Occipital lobe (tissue), 2 donors: ENCODE results near the gene KLHL29. TPM values are rescaled to one million over a fixed set of nuclear protein-coding genes. Genes with fewer than 3 reads are reported as not detected.

Experiments
- DNase-seq: peaks from one replicate; lab custom pipeline; 2025; lab: John Stamatoyannopoulos, UW
- total RNA-seq: library from RNA; depleted of rRNA; stranded (reverse); fragments of >200 nt; gene quantifications from one replicate; pipeline ENCODE4 v1.2.3, GENCODE V29; 2014

The KLHL29 gene
- total RNA-seq, 1 donor from 2014 or later, result 8.4 TPM

DNA sequence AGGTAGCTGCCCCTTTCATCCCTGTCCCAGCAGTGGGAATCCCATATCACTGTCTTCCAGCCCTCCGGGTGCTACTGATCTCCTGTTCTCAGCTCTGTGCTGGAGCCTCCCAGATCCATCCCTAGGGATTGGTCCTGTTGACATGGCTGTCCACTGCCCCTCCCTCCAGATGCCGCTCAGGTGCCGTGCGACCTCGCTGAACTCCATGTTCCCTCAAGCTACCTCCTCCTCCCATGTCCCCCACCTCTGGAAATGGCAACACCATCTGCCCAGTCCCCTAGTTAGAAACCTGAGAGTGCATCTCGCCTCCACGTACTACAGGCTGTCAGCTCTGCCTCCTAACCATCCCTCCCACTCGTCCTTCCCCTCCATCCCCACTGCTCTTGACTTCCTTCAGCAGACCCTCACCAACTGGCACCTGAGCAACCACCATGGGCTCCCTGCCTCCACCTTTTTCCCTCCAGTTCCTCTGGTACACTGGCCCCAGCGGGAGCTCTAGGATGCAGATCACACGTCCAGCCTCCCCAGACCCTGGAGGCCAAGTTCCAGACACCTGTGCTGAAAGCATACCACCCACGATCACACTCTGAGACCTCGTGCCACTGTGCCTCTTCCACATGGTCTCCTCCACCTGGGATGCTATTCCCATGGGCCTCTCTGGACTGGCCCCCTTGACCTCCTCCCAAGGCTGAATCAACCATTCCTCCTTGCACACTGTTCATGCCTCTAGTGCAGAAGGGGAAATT lies 106.8 kb downstream of the KLHL29 start:
- DNase-seq, result no peak

DNA sequence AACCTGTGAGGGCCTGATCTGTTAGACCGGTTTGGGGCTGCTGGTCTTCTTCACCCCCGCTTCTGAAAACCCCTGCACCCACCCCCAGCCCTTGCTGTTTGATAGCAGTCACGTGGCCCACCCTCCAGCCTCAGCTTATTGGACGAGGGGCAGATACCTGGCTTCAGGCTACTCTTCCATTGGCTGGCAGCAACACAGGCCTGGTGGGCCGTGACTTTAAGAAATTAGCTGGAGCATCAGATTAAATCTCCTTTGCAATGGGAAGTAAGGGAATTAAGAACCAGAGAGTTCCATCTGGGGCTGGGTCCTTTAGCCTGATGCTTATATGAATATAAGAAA lies 107.3 kb downstream of the KLHL29 start:
- no peak for DNase-seq

DNA sequence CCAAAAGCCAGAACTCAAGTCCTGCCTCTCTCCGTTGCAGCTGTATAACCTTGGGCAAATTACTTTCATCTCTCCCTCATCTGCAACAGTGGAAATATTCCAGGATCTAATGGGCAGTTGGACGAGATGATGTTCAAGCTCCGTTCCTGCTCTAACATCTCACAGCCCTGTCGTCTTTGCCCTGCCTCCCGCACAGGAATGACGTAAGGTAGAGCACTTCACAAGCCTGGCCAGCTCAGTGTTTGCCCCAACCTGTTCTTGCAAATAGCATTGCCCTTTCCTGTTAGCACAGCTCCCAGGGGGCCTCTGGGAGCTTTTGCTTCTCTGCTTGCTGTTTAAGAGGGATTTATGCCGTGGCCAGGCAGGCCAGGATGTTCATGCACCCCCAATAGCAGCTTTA lies 107.9 kb downstream of the KLHL29 start:
- no peak for DNase-seq

DNA sequence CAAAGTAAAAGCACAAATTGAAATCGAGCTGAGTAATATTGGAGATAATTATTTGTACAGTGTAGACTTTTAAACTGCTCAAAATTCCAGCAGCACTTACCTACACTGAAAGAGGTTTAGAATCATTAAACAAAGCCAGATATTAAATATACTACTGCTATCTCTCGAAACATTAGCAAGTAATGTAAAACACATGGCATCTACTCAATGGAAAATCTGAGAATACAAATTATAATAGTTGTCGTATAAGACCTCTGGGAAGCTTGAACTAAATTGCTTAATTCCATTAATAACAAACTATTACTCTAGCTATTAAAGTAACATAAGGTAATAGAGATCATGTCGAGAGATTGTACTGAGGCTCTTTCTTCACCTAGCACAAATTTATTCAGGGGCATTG lies 108.9 kb downstream of the KLHL29 start:
- DNase-seq, result no peak

DNA sequence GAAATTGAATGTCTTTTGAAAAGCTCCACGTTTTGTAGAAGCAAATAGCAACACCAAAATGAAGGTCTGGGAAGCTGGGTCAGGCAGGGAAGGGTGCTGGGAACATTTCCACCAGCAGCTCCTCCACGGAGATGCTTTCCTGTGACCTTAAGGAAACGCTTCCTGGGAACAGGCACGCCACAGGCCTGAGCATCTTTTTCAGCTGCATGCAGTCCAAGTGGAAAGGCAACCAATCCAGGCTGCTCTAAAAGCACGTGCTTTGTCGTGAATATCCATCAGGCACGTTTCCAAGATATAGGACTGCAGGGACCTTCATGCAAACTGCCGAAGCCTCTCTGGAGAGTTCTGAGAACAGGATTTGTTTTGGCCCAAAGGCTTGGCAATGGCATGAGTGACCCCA lies 109.3 kb downstream of the KLHL29 start:
- no peak for DNase-seq

DNA sequence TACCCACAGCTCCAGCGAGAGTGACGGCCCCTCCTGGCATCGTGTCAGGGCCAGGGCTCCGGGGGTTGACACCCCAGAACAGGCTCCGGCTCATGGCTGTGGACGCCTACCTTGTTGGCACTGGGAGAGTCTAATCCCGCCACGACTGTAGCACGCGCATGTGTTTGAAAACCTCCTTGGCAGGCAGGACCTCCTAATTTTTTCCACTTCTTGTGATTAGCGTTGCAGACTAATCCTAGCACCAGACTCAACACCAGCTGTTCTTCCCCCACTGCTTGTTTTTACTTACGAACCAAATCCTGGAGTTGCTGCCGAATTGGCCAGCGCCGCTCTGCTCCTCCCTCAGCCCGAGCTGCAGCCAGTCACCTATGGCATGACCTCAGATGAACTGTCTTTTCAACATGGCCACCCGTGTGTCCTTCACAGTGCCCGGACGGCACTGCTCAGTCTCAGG lies 110.7 kb downstream of the KLHL29 start:
- peak; percentile 39 for DNase-seq

DNA sequence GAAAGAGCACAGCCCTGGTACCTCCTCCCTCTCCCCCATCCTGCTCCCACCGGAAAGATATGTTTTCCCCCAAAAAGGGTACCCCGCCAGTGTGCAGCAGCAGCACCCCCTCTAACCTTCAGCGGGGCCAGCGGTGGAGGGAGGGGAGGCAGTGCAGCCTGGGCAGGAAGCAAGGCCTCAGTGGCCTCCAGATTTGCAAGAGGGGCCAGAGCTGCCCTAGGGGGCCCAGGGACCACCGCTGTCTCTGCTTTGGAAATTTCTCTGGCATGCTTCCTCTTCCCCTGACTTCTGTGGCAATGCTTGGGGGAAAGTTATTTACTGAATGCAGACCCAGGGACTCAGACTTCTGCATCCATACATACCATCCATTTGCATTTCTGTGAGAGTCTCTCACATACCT lies 111.5 kb downstream of the KLHL29 start:
- DNase-seq, result no peak

DNA sequence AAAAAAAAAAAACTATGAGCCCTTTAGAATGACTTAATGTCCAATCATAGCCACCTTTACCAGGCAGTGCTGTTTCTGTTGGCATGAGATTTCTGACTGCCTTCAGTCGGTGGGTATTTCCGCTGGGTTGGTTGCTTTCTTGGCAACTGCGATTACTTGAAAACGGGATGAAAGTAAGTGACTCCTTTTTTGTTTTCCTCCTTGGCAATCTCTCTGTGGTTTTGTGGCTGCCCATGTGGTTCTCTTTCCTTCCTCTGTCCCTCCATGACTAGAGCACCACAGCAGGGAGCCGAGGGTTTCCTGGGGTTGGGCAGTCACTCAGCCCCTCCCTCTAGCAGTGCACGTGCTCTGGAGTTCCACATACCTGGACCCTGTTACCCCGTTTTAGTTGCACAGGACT lies 112.1 kb downstream of the KLHL29 start:
- no peak for DNase-seq

DNA sequence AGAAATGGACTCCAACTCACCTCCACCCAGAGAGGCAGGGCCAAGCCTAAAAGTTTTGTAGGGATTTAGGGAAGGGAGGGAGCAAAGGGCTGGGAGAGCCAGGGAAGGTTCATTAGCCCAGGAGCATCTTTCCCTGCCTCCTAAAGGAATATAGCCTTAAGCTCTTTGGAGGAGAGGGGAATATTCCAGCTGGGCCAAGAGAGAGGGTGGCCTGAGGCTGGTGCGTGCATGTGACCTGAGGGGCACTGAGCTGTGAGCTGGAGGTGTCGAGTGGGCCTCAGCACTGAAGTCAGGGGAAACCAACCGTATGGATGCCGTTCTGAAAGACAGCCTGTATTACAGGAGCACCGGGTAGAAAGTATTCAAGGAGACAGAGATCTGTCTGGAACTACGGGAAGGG lies 112.6 kb downstream of the KLHL29 start:
- no peak for DNase-seq

DNA sequence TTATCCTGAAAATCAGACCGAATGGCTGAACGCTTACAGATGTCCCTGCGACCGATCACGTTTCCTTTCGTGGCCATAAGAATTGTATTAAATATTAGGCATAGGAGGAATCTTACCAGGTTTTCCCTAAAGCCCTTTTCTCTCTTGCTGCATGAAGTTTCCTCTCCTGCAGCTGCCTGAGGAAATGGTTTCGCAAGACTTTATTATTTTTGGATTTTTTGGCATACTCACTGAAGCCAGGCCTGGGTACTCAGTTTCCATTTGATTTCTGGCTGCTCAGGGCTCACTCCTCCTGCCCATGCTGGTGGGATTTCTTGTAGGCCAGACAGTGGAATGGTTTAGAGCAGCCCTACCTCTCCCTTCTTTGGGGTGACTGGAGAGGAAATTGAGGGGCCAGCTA lies 114.0 kb downstream of the KLHL29 start:
- no peak for DNase-seq

DNA sequence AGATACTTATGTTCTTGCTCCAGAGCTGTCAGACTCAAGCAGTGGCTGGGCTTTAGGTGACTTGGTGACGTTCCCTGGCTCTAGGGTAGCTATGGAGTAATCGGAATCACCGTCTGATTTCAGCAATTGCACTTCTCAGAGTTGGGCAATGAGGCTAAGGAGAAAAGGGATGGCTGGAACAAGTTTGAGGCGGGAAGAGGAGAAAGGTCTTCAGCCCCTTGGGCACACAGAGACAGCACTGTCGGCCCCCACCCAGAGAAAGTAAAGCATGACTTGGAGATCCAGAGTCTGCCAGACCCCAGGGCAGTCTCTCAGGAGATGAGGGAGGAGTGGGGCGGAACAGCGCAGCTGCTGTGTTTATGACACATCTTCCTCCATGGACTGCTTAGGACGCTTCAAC lies 114.5 kb downstream of the KLHL29 start:
- DNase-seq, result no peak

DNA sequence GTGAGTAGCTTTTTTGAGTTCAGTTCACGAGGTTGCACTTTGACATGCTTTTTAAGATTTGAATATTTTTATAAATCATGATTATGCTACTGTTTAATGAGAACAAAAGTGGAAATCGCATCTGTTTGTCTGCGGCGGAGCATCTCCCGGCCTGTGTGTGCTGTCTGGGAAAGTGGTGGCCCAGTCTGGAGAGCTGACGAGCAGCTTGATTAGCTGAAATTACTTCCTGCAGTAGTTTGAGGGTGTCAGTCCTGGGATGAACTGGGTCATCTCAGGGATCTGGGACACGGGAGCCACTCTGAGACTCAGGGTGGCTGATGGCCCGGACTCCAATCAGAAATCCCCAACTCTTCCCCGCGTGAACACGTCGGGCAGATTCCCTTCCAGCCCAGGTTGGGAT lies 115.9 kb downstream of the KLHL29 start:
- no peak for DNase-seq

DNA sequence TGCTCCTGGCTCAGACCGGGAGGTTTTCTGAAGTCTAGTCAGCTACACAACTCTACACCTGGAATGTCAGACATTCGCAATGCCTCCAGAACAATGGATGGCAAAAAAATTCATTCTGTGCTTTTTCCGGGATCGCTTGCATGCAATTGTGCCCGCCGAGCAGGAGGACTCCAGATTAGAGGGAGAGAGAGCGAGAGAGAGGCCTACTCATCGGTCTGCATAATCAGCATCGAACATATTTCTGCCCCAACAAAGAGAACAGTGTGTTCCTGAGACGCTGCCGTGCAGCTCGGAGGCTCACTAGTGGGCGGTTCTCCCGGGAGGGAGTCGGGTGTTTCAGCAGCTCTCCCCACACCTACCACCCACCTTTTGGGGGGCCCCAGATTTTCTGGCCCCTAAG lies 117.1 kb downstream of the KLHL29 start:
- peak; percentile 64 for DNase-seq

DNA sequence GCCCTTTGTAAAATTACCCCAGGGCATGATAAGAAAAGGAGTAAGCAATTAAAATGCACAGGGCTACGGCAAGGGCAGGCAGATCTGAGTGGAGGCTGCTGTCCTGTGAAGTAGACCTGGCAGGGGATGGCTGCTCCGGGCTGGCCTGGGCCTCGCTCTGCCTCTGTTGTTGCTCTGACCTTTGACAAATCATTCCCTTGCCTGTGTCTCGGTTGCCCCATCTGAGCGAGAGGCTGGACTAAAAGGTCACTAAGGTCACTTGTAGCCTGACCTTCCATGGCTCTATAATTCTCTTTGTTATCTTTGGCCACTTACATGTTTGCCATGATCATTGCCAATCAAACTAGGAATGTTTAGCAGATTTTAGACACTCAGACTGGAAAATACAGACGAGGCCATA lies 118.1 kb downstream of the KLHL29 start:
- DNase-seq, result no peak

DNA sequence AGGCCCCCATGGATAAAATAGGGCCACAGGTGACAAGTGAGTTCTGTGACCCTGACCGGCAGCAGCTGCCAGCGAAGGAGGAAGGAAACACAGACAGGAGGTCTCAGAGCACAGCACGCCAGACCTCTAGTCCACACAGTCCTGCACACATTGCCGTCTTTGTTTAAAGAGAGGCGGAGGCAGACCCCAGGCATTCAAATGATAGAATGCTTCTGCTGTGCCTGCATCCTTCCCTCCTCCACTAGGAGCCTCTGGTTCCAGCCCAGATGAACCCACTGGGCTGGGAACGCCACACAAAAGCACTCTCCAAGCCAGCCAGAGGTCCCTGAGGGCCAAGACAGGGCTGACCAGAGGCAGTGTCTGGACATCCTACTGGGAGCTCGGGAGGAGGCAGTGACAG lies 118.7 kb downstream of the KLHL29 start:
- DNase-seq, result no peak

DNA sequence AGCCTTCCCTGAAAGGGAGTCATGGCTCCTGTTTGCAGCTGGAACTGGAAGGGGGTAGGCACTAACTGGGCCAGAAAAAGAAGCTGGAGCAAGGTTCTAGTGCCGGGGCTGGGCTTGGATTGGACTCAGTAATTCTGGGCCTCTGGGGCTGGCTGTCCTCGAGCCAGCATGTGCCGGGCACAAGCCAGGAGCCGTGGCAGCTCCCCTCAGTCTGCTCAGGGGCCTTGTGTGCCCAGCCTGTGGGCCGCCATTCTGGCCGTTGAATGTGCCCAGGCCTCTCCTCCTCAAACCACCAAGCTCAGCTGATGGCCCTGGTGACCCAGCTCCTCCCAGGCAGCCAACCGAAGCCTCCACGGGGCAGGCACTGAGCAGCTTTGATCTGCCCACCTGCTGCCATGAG lies 119.6 kb downstream of the KLHL29 start:
- no peak for DNase-seq

DNA sequence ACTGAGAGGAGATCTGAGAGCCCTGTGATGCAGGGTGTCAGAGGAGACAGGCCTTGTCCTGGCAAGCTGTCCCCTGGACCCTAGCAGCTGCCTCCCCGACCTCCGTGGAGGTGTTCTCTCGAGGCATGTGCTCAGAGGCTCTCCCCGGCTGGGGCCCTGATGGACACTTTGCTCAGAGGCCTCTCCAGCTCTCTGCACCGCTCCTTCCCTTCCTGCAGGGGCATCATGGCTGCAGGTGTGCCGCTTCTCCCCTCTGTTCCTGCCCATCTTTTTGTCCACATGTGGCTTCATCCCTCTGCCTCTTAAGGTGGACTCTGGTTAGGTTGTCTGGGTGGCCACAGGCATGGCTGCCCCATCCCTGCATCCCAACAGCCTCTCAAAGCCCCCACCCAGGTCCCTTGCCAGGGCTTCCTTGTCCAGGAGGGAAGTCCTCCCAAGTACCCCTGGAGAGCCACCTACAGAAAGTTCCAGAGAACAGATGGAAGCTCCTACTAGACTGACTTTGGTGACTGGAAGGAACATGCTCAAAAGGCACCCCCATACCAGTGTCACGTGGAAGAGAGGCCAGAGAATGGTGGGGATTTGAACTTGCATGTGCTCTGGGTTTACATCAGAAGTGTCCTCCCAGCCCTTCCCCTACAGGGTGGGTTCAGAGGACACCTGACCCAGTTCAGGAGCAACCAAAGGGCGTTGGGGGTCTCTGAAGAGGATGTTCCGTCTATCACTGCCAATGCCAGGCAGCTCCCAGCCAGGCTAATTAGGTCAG lies 120.4 kb downstream of the KLHL29 start:
- no peak for DNase-seq

DNA sequence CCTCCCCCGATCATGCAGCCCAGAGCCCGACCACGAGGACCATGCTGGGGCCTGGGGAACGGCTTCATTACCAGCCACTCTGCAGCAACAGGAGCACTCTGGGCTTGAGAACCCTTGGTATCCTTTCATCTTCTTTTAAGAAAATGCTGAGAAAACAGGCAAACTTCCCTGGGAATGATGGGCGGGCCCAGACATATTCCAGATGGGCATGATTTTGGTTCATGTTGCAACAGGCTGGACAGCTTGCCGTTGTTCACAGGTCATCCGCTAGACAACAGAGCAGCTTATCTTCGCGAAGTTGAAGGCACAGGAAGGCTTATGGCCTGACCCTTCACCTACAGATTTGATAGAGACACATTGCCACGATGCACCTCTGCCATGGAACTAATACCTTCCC lies 121.0 kb downstream of the KLHL29 start:
- no peak for DNase-seq

DNA sequence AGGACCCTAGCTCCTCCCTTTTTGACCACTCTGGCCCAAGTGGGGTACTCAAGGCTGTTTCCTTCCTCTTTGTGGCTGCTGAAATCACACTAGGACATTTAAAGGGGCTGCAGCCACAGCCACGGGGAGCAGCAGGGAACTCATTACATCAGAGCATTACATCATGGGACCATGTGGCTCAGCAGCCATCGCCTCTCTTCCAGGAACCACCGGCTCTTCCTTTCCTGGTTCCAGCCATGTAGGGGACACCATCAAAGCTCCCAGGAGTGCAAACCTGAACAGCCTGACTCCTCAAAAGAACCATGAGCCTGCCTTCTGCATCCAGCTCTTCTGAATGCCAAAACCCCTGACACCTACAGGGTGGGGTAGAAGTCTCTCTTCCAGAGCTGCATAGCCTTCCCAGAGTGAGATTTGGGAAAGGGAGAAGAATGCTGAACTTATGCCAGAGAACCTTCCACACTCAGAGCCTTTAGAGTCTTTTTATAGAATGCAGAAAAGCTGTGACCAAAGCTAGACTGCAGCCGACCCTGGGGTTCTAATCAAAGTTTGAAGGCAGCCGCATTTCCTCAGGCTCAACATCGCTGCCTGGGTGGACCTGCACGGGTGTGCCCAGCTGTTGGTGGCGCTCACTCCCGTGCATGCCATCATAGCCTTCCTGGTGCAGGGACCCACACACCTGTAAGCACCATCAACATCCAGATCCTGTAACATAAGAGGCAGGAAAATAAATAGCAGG lies 121.7 kb downstream of the KLHL29 start:
- DNase-seq, result no peak

DNA sequence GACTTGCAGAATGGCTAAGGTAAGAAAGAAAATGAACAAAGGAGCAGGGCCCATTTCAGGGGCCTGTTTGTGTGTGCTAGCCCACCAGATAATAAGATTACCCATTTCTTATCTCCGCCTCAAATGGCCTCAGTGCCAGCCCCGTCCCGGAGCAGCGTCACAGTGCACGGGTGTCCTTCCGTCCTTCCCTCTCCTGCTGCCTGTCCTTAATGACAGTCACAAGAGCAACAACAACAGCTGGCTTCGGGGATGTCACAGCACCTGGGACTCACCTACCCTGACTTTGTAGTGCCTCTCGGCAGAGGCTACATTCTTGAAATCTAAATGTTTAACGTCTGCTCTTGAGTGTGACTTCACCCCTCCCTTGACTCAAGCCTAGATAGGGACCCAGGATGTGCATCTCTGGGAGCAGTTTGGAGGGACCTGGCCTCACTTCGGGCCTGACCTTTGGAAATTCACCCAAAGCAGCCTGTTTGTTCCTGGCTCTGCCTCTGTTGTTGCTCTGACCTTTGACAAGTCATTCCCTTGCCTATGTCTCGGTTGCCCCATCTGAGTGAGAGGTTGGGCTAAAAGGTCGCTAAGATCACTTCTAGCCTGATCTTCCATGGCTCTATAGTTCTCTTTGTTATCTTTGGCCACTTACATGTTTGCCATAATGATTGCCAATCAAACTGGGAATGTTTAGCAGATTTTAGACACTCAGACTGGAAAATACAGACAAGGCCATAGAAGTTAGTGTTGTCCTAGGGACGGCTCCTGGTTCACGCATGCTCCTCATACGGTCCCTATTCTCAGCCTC lies 122.5 kb downstream of the KLHL29 start:
- no peak for DNase-seq

DNA sequence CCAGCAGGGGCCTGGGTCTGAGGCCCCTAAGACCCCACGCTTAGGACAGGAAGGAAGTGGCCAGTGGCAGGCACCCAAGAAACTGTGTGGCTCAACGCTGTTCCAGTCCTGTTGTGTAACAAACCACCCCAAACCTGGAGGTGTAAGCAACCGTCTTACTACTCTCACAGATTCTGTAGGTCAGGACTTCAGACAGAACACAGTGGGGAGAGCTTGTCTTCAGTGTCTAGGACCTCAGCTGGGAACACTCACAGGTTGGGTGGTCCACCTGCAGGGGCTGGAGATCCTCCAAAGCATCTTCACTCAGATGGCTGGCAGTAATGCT lies 123.0 kb downstream of the KLHL29 start:
- no peak for DNase-seq

DNA sequence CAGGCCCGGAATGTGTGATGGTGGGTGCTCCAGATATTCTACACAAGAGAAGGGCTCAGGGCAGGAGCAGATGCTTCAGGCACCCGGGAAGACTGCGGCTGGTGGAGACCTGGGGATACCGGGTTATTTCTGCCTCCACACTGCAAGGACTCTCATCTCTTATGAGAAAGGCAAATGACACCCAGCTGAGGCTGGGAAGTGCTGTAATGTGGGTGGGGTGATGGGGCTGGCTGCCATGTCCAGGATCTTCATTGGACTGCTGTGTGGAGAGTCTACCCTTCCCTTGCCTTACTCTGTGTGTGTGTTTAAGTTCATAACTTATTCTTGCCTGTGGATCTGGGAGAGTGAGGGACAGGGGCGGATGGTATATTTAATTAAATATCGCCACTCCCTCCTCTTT lies 124.1 kb downstream of the KLHL29 start:
- DNase-seq, result no peak
